GM19240 (cell line): ENCODE data around the gene ENTREP3.

Source experiments
- DNase-seq: peaks from one replicate; pipeline ENCODE4 v3.0.0; 2011; ENCODE audit warnings: low spot score; ENCODE audit not compliant: insufficient read length

The ENTREP3 gene

GRCh38 chr1:155202198-155202597 is 53.1 kb downstream of the ENTREP3 start:
- DNase-seq: no peak

- DNase-seq: no peak
Observed at GRCh38 chr1:155200920-155201319, 54.4 kb downstream of the ENTREP3 start.

- no peak for DNase-seq
Observed at GRCh38 chr1:155199792-155200191, 55.5 kb downstream of the ENTREP3 start.

- no peak for DNase-seq
Observed at GRCh38 chr1:155198547-155198906, 56.8 kb downstream of the ENTREP3 start.

- no peak for DNase-seq
Observed at GRCh38 chr1:155197901-155198546, 57.3 kb downstream of the ENTREP3 start.
